ENCODE results near the gene PCNA.

PCNA gene

DNA sequence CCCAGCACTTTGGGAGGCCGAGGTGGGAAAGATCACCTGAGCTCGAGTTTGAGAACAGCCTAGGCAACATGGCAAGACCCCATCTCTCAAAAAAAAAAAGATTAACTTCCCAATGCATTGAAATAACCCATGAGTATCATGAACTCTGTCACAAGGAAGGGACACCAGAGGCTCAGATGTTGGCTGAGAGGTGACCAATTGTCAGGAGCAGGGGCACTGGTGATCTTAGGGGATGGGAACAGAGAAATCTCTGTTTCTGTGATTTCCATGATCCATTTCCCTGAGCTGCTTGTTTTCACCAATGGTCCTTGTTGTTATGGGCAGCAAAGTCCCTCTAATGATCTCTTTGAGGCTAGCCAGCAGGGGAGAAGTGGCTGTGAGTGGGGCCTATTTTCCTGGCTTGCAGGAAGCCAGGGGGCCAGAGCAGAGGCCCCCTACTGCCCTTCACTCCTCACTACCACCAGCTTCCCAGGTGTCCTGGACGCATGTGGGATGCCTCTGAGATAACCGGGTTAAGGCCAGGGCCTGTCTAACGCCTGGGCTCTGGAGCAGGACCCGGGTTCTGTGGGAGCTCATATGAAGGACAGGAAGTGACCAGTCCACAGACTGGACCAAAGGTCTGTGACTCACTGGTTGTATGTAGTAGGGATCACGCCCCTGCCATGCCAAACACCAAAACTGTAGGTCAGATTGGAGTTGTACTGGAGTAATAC is 54.4 kb downstream of the PCNA start:
- no peak for DNase-seq (ENCODE audit: low spot score)

Data from COLO829 (cell line).